GM19452 (cell line): Measurements from ENCODE around the gene MAGI2.
A peak's percentile ranks its signal among the peaks of the same experiment; 100 is the strongest.
"Not testable (repeated sequence)": the region's sequence is repeated elsewhere in the genome, so short reads cannot be mapped to it uniquely, and the experiment has no call there.

Experiments
- ATAC-seq: cut with Tn5 transposase; IDR thresholded peaks from one replicate; pipeline ENCODE4 v1.9.1; 2021; ENCODE audit not compliant: unreplicated experiment

Gene MAGI2

DNA sequence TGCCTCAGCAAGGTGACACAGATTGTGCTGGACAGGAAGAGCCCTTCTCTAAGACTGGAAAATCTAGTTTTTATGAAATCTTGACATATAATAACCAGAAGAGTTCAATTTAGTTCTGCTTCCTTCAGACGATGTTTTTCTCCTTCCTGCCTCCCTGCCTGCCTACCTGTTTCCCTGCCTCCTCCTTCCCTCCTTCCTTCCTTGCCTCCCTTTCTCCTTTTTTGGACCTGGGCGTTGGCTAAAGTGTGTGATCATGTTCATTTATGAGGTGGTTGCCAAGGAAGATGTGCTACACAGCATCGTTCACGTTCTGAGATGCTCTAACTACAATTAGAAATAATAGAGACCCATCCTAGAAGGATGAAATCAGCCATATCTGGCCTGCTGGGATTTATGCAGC, 1430.3 kb downstream of the MAGI2 start:
- no peak for ATAC-seq

- no peak for ATAC-seq
Observed at GRCh38 chr7:78022165-78022564, 1431.3 kb downstream of the MAGI2 start.

DNA sequence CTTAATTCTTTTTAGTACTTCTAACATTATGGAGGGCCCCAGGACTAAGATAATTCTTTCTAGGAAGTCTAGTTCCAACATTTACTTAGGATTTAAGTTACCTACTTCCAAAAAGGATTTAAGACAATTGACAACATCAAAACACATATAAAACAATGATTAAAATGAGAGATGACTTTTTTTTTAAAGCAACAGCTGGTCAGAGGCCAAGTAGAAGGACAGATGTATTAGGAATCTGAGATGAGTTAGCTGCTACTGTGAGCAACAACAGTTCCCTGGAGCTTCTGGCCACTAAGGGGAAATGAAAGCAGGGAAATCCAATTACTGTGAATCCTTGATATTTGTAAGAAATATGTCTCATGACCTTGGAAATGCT, 1432.6 kb downstream of the MAGI2 start:
- no peak for ATAC-seq

DNA sequence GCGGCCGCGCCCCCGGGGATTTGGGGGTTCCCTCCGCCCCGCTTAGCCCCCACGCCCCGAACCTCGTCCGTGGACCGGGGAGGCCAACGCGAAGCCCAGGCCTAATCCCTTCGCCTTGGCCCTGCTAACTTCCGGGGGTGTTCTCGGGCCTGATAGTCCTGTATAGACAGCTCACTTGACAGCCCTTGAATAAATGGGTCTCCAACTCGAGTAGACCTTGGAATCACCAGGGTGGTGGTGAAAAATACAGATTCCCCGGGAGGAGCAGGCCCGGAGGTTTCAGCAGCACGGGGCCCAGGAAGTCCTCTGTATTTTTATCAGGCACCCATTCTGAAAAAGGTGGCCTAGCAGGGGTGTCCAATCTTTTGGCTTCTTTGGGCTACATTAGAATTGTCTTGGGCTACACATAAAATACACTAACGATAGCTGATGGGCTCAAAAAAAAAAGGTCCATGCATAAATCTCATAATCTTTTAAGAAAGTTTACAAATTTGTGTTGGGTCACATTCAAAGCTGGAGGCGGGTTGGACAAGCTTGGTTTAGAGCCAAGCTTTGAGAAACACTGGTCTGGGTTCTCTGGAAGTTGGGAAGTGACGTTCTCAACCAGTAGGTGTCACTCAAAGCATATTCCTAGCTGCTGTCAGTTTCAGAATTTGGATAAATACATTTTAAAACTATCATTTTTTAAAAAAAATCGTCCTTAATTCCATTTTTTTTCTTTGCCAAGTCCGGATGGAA, 1433.2 kb downstream of the MAGI2 start:
- peak; percentile 45 for ATAC-seq

DNA sequence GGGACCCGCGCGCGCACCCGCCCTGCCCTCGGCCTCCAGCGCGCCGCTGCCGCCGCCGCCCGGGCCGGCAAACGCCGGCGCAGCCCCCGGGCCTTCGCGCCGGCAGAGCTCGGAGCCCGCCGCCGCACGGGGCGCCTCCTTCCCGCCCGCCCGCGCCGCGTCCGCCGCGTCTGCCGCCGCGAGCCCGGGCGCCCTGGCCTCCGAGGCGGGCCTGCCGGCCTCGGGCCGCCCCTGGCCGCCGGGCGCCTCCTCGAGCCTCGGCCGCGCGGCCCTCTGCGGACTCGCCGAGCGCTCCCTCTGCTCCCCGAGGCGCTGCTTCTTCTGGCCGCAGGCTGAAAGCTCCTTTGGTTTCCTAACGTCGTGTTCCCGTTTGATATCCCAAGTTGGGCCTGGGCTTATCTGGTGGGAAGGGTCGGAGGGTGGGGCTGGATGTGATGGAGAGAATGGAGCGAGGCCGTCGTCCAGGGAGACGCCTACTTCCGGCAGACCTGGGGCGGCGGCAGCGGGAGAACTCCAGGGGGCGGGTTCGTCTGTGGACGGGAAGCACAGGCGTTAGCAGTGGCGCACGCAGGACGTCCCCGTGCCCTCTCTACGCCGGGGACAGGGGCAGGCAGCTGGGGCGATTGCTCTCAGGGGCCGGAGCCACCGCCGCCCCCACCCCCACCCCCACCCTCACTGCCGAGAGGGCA, 1433.9 kb downstream of the MAGI2 start:
- peak; percentile 74 for ATAC-seq

GRCh38 chr7:78018641-78019446, 1434.6 kb downstream of the MAGI2 start:
- ATAC-seq: peak; percentile 22

DNA sequence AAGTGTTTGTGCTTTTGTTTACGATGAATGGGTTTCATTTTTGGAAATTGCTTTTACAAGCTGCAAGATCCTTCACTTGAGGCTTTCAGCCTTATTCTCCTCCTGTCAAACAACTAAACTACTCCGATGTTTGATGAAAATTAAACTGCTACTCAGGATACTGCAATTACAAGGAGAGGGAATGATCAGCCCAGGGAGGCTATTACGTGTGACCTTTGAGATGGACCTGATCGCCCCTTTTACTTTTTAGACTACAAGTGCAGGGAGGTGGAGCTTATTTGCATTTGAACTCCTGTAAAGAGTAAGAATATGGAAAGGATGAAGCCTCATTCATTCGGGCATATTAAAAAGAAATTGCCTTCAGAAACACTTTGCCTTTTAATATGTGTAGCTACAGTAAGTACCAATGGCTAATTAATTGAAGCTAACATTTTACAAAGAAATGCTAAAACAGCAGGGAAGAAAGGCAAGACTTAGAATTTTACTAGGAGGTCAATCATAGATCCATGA, 1435.8 kb downstream of the MAGI2 start:
- no peak for ATAC-seq

DNA sequence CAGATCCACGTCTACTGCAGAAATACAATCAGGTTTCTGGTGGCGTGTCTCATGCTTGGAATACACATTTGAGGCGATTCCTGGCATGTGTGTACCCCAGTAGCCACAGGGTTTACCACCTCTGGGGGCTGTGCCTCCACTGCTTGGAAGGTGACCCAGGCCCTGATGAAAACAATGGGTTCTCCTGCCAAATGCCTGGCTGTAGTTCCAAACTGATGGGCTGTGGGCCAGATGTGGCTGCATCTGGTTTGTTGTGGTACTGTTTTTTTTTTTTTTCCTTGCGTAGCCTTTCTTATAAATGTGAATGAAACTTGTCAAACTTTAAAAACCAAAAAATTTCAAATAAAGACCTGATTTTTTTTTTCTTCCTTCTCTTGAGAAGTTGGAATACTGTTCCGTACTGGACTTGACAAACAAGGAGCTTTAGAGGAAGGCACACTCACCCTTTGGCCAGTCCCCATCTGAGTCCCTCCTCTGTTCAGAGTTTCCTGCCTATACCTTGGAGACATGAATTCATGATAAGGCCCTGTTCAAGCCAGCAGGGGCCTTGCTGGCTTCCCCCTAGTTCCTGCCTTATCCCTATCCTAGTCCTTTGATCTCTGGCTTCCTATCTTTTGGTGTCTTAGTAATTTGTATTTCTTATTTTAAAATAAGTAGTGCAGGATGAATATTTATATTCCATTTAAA, 1437.8 kb downstream of the MAGI2 start:
- ATAC-seq: no peak

DNA sequence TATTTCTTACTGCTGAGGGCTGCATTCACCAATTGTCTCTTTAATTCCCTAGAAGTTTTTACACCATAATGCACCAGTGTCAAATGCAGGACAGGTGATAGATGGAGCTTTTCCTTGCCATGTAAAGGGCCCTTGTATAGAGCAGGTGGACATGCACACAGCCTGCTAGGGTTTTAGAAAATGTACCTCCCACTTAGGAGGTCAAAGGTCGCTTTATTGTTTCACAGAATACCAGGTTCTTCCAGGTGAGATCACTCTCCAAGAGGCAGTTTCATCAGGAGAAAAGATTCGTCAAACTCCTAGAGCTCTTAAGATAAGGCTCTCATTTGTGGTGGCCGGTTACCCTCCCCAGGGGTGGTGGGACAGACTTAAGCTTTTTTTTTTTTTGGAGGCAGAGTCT, 1439.1 kb downstream of the MAGI2 start:
- ATAC-seq: no peak

GRCh38 chr7:78013386-78013785, 1440.1 kb downstream of the MAGI2 start:
- ATAC-seq: no peak

GRCh38 chr7:78011642-78012041, 1441.8 kb downstream of the MAGI2 start:
- no peak for ATAC-seq

DNA sequence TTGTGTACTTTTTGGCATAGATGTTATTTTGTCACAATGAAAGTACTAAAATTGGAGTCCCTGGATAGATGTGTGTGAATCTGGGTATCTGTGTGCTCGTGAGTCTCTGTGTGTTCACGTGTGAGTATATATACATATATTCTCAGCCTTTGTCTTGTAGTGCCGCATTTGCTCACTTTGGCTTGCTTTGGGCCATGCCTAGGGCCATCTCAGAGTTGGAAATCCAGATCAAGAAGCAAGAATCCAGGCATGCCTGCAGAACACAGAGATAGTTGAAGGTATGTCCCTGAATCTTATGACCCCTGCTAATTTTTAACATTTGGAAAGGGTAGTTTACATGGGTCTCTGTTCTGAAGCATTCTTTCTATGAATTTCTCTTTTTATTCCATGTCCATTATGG, 1446.2 kb downstream of the MAGI2 start:
- ATAC-seq: no peak

- ATAC-seq: no peak
Observed at GRCh38 chr7:78006063-78006755, 1447.3 kb downstream of the MAGI2 start.

GRCh38 chr7:78002715-78003114, 1450.8 kb downstream of the MAGI2 start:
- no peak for ATAC-seq

GRCh38 chr7:78002021-78002420, 1451.4 kb downstream of the MAGI2 start:
- no peak for ATAC-seq

GRCh38 chr7:77999168-77999567, 1454.3 kb downstream of the MAGI2 start:
- ATAC-seq: not testable (repeated sequence)

DNA sequence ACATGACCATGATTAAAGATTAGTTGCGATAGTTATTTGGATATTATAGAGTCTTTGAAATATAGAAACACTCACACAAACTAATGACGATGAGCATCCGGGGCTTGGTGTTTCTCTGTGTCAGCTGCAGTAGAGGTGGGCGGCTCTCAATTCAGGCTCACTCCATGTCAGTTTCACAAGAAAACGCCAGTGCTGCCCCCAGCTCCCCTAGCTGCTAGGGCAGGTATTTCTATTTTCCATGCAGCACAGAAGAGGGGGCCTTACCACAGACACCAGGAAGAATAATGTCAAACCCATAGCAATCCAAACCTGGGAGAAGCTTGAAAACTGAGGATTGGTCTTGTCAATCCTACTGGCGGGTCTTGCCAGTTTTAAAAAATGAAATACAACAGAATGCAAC, 1457.8 kb downstream of the MAGI2 start:
- no peak for ATAC-seq

DNA sequence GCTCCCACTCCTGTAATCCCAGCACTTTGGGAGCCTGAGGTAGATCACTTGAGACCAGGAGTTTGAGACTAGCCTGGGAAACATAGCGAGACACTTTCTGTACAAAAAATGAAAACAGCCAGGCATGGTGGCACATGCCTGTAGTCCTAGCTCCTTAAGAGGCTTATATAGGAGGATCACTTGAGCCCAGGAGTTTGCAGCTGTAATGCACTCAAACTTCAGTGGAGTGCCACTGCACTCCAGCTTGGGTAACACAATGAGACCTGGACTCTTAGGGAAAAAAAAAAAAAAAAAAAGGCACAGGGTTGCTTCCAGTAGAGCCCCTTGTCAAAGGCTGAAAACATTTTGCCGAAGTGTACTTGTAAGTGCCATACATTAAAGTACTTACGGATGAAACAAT, 1459.6 kb downstream of the MAGI2 start:
- ATAC-seq: no peak

- ATAC-seq: no peak
Observed at GRCh38 chr7:77991656-77992055, 1461.8 kb downstream of the MAGI2 start.

- ATAC-seq: no peak
Observed at GRCh38 chr7:77989981-77990566, 1463.4 kb downstream of the MAGI2 start.
